NCI-H1436 treated with DMSO at 0.1 percent for 48 hours (cell line): Measurements from ENCODE around the gene KRT85.

ENCODE experiments used
- DNase-seq: peaks from one replicate; lab custom pipeline; 2025; lab: John Stamatoyannopoulos, UW

Gene KRT85

DNA sequence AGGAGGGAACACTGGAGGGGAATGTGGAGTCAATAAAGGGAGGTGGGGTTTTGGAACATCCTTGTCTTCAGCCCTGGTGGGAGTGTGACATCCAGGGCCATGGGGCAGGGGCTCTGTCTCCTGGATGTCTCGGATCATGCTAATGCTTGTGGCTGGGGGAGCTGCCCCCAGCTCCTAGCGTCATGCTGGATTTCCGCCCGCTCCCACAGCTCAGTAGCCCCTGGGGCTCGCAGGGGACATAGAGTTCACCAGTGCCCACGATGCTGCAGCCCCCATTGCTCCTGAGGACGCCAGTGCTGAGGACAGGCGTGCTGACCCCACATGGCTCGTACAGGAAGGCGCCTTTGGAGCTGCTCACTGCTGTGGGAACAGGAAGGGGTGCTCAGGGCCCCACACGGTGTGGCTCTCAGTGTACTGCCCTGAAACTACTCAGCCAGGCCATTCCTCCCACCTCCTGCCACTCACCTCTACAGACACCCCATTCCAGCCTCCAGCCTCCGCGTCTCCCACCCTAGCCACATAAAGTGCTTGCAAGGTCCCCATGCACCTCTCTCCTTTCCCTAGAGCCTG is 27.6 kb upstream of the KRT85 start:
- DNase-seq: no peak

DNA sequence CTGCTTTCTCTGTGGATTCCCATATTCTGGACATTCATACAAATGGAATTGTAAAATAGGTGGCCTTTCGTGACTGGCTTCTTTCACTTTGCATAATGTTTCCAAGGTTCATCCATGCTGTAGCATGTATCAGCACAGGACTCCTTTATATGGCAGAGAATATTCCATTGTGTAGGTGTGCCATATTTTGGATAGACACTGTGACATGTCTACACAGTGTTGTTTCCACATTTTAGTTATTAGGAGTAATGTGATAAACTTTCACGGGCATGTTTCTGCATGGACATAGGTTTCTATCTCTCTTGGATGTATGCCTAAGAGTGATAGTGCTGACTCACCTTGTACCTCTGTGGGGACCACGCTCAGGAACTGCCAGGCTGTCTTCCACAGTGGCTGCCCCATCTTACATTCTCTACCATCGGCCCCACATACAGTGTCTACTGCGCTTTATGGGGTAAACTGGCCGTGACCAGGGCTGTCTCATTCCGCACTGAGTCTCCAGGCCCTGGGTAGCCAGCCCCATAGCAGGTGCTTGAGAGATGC is 25.3 kb upstream of the KRT85 start:
- DNase-seq: no peak

DNA sequence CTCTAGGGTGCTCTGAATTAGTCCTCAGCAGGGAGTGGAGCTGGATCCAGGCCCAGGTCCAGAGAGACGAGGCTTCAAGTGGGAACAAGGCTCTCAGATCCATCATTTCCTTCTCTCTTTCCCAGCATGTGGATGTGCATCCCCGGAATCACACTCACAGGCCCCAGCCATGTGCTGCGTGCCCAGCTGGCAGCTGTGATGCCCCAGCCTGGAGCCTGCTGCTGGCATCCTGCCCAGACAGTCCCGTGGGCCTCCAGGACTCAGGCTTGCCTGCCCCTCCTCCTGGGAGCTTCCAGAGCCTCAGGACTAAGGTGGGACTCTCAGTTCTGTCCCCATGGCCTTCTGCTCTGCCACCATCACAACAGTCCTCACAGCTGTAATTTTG is 24.3 kb upstream of the KRT85 start:
- DNase-seq: no peak

DNA sequence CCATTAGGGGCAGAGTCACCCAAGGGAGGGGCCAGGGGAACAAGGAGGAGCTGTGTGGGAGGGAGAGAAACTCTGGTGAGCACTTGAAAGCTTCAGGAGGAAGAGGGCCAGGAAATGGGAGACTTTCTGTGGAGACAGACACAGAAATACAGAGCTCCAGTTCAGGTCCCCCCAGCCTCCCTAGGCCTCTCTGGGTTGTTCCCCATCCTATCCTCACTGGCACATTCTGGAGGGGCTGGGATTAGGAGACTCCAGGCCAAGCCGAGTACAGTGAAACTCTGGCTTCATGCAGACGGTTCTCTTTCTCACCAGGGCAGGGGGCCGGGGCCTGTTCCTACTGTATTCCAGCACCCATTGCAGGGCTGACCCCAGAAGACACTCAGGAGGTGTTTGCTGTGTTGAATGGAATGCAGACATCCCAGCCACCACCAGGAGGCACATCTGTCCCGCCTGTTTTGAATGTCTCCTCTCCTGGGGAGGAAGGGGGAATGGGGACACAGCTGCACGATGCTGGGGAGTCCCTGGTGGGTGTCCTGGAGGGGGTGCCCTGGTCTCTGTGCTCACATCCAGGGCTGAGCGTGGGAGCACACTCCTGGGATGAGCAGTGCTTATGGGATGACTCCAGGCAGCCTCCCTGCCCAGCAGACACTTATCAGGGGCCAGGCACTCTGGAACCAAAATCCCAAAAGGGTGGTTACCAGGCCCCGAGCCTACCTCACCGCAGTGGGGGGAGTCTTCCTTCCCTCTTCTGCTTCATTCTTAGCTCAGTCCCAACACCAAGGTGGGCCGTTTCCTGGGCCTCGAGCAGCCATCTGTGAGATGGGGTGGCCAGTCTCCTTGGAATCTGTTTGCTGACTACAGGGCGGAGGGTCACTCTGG is 23.7 kb upstream of the KRT85 start:
- no peak for DNase-seq

DNA sequence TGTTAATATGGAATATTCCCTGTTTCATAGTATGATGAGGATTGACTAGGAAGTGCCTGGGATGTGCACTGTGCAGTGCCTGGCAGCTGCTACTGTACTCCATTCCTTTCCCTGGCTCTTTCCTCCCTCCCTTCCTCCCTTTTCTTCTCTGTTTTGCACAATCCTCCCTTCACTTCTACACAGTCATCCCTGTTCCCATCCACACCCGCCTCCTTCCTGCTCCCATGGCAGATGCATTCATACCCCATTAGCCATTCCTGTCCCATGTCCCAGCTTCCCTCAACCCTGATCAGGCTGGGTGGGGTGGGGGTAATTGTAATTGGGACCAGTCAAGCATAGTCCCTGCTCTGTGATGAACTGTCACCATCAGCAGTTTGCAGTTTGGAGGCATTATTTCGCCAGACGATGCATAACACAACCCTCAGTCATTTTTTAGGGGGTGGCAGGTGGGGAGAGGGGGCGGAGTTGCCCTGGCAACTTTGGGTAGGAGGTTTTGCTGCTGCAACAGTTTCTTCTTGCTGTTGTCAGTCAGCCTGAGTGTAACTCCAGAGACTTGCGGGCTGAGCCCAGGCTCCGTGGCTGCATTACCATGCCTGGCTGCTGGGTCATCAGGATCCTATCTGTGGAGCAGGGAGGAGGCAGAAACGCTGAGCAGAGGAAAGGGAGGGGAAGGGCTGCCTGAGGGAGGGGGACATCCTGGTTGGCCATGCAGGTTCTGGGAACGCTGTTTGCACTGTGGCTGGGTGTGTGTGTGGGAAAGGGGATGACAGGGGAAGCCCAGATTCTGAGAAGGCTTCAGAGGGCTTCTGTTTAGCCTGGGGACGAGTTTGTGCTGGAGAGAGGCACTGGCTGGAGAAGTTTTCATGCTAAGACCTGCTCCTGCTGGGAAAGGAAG is 22.3 kb upstream of the KRT85 start:
- DNase-seq: no peak

DNA sequence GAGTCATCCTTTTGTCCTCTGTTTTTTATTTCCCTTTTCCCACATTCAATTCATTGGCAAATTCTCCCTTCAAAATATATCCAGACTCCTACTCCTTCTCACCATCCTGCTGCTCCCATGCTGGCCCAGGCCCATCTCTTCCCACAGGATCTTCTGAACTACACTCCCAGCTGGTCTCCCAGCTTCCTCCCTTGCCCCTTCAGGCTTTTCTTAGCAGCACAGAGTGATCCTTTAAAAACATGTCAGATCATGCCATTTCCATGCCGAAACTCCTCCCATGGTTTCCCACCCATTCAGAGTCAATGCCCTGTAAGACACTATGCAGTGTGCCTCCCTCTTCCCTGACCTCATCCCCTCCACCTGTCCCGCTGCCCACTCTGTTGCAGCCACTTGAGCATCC is 20.6 kb upstream of the KRT85 start:
- no peak for DNase-seq

DNA sequence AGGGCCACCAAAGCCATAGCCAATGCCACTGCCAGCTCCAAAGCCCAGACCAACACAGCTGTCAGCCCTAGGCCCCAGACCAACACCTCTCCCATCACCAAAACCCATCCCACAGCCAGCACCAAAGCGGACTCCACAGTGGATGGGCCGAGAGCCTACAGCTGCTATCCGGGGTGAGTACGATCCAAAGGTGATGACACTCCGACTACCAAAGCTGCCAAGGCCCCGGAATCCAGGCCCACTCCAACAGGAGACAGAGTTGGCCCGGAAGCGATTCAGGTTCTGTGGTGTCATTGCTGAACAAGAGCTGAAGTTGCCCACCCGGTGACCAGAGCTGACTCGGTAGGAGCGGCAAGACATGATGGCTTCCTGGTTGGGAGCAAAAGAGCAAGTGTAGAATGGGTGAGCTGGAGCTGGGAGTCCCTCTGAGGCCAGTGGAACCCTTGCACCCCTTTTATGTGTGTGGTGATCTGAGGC is 18.0 kb upstream of the KRT85 start, which contains the start of gene KRT84:
Gene KRT84, minus strand, starts transcription at position 427 of the 477 bp plus-strand sequence. Its CDS starts 67 bp downstream, at position 360.
- no peak for DNase-seq

DNA sequence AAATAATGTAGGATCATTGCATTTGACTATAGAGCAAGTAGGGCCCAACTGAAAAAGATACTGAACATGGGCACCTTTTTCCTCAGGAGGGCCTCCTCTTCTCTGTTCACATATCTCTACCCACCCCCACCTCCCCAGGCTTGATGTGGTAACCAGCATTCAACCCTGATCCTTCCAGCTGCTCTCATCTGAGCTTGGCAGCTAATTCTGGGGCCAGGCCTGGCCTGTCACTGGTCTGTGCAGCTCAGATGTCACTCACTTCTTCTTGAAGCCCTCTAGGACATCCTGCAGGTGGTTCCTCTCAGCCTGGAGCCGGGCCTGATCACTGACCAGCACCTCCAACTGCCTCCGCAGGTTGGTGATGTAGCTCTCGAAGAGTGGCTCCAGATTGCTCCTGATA is 16.1 kb upstream of the KRT85 start:
- DNase-seq: no peak

DNA sequence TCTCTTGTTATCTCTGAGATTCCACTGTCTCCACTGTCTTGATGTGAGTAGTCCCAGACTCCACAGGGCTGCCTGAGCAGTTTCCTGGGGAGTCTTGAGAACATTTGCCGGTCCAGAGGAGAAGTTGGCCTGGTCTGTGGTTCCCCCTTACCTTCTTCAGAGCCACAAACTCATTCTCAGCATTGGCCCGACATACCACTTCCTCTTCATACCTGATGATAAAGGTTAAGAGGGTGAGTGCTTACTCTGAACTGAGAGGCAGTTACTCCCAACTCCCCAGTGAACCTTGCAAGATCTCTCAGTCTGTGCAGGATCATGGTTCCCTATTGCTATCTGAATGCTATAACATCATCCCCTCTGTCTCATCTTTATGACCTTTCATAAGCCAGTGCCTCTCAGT is 15.6 kb upstream of the KRT85 start:
- DNase-seq: no peak

DNA sequence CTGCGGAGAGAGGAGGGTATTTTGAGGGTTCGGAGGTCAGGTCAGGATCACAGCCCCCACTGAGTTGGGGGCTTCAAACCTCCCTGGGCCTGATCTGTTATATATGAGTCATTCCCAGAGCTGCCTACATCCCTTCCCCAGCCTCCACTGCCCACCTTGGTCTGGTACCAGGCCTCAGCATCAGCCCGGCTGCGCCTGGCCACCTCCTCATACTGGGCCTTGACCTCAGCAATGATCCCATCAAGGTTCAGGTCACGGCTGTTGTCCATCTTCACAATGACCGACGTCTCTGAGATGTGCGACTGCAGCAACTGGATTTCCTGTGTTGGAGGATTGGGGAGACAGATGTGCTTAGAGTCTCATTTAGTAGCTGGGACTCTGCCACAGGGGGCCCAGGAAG is 13.9 kb upstream of the KRT85 start:
- DNase-seq: no peak

DNA sequence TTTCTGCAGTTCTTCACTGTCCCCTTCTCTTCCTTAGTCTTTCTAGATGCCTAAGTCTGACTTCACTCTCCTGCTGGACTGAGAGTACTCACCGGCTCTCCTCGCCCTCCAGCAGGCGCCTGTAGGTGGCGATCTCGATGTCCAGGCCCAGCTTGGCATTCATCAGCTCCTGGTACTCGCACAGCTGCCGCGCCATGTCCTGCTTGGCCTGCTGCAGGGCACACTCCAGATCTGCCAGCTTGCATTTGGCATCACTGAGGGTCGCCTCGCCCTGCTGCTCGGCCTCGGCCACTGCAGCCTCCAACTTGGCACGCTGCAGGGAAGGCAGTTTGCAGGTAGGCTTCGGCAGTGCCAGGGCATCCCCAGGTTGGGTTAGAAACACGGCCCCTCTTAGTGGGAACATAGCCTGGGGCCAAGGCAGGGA is 13.0 kb upstream of the KRT85 start:
- DNase-seq: no peak

DNA sequence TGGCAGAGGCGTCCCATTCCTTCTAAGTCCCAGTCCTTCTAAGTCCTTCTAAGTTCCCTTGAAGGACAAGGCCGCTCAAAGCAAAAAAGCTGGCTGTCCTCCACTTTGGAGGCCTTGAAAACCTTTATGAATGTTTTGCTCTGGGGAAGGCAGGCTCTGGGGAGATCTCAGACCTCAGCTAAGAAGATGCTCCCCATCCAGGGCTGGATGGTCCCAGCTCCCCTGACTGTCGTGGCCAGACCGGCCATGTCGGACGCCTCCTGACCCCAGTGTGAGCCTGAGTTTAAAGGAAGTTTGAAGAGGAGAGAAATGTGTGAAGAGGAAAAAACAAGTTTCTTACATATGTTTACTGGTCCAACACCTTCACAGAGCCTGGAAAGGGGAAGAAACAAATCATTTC is 12.3 kb upstream of the KRT85 start:
- no peak for DNase-seq

DNA sequence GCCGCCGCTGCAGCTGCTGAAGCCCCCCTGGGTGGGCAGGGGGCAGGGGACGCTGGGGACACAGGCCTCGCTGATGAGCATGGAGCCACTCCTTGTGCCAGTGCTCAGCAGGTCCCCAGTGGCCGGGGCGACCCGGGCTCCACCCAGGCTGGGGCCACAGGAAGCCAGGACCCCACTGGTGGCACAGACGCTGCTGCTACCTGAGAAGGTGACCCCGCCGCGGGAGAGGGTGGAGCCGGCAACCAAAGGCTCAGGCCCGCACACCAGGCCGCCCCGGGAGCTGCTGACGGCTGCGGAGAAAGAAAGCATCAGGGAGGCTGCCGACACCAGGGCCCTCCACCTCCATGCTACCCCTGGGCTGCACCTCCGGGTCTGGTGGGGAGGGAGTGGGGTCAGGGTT is 10.8 kb upstream of the KRT85 start:
- DNase-seq: no peak

DNA sequence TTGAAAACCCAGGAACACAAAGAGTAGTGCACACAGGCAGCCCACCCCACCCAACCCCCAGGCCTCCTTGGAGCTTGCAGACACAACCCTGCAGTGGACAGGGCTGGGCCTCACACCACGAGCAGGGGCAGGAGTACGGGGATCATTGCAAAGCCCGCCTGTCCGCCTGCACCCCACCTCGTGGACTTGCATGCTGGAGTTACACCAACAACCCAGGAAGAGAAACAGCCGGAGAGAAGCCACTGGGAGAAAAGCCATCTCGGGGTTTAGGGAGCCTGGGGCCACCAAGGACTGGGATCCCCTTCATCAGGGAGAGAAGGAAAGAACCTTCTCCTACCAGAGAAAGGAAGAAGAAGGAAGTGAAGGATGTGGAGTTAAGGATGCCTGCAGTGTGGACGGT is 10.0 kb upstream of the KRT85 start:
- no peak for DNase-seq

DNA sequence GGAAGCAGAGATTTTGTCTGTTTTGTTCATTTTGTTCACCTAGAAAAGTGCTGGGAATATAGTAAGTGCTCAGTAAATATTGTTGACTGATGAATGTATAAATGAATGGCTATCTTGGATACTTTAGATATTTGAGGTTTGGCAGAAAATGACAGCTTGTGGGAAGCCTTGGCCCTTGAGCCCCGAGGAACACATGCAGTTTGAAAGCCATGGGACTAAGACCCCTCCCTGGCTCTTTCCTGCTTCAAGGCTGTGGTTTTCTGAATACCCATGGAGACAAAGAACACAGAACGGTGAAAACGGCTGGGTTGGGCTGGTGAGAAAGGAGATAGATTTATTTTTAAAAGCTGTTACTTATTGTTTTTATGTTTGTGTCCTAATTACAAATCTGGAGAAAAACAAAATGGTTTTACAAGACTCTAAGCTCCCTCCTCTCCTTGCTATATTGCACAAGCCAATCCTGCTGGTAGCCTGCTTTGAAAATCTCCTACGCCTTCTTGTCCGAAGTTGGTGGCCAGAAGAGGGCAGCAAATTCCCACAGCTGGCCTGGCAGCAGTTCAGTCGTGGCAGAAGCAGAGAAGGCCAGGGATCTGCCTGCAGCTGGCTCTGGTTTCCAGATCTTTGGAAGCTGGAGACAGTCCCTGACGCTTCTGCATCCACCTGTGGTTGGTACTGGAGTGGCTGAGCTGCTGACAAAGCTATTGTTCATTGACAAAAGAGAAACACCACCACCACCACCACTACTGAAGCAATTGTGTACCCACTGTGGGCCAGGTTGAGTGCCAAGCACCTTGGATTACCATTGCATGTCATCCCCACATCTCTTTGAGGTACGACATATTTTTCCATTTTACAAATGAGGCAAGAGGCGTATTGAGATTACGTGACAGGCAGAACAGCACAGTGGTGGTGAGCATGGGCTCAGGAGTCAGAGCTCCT is 5.2 kb upstream of the KRT85 start:
- DNase-seq: no peak

DNA sequence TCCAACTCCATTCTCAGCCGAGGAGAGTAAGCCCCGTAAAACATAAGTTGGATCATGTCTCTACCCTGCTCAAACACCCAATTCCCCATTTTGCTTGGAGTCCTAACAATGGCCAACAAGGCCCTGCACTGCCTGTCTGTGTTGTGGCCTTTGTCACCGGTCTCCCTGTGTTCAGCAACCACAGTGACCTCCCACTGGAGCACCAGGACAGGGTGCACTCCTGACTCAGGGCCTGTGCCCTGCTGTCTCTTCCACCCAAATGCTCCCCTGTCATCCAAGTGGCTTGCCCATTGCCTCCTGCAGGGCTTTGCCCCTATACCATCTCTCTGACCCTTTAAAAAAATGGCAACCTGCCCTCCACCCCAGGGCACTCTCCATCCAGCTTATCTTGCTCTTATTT is 4.4 kb upstream of the KRT85 start:
- DNase-seq: no peak

DNA sequence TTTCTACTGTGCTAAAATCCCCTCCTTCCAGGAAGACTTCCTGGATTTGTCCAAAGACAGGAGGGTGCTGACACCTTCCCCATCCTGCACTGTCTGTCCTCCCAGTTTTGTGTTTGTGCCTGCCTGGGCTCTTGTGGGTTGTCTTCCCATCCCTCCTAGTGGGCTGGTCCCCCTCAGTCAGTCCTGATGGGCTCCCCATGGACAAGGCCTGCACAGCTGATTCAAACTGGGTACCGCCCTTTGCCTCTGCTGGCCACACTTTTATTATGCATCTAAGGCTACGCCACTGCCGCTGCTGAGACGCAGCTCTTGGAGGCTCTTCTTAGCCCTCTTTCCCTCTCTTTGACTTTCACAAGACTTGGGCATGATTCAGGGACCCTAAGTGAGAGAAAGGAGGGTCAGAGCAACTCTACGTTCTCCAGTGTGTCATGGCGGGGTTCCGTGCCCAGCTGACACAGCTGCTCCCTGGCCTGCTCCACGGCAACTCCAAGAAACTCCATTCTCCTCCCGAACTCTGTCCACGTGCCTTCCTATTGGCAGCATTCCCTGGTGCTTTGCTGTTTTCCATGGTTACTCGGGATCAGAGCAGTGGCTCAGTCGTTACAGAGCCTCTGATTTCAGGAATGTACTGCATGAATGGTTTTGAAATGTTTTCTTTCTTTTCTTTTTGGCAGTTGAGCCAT is 3.8 kb upstream of the KRT85 start:
- DNase-seq: no peak

DNA sequence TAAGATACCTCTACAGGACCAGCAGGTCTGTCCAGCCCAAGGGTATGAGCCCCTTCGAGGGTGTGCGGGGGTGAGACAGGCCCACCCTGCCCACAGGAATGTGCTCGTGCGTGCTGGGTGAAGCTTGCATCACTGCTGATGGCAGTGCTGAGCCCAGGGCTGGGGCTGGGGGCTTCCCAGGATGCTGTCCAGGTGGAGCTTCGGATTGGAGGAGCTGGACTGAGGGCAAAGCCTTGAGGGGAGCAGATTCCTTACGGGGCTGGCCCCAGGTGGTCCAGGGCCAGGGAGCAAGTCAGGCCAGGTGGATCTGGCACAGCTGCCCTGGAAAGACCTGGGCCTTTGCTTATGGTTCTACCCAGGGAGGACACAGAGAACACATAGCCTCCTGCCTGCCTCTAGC is 2.5 kb upstream of the KRT85 start:
- DNase-seq: no peak

DNA sequence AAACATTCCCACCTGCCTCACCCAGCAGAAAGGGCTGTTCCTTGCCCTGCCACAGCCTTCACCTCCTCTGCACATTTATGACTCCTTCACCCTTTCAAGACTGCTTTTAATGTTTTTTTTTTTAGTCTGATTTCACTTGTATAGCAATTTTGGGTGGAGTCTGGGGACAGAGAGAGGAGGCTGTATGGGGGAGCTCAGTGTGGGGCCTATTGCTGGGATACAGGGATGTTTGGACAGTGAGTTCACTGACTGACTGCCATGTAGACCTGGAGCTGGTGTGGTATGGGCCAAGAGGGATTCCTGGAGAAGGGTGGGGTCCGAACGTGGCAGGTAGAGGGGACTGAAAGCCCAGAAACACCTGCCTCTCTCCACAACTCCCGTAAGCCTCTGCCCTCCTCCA is 1.9 kb upstream of the KRT85 start:
- DNase-seq: no peak

DNA sequence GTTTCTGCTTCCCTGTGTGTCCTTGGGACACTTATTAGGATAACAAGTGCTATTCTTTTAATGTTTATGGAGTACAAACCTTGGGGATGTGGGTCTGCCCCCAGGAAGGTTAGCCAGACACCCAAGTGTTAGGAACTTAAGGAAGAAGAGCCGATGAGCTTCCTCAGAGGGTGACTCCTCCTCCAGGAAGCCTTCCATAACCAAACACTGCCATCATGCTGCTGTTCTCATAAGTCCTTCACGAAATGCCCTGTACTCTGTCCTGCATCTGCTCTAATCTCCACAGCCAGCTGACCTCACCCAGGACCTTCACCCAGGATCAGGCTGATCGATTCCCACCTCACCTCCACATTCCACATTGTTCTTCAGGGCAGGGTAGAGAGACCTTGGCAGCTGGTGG is 1.2 kb upstream of the KRT85 start:
- no peak for DNase-seq

DNA sequence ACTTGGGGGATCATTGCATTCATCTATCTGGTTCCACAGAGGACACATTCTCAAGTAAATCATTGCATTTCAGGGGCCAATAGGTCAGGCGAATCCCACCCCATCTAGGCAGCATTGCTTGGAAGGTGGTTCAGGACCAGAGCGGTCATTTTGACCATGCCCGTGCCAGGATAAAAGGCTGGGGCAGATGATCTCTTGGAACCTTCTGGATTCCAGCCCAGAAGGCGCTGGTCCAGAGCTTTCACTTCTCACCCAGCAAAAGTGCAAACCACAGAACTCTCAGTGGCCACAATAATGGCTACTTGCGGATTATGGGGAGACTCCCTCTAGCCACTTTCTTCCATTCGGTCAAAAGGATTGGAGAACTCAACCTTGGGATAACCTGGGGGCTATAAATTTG is 595 bp upstream of the KRT85 start:
- DNase-seq: no peak
